HEK293T (cell line): Measurements from ENCODE around the gene ERI3.

Experiments used
- ARNT ChIP-seq: fragments of 450-650 bp; IDR thresholded peaks from 2 replicates; pipeline ENCODE4 v1.6.1; 2017; ENCODE audit warnings: mild to moderate bottlenecking
- BHLHE40 ChIP-seq: fragments of 450-650 bp; IDR thresholded peaks from 2 replicates; pipeline ENCODE4 v1.6.1; 2016; ENCODE audit warnings: mild to moderate bottlenecking, moderate library complexity, borderline replicate concordance
- CTBP1 ChIP-seq: fragments of 450-650 bp; IDR thresholded peaks from 2 replicates; pipeline ENCODE4 v1.6.1; 2016; ENCODE audit warnings: borderline replicate concordance
- ELF4 ChIP-seq: fragments of 450-650 bp; IDR thresholded peaks from 2 replicates; pipeline ENCODE4 v1.6.1; 2017; ENCODE audit warnings: antibody characterized with exemption
- FOXA1 ChIP-seq: fragments of 450-650 bp; IDR thresholded peaks from 2 replicates; pipeline ENCODE4 v1.6.1; 2016; ENCODE audit warnings: mild to moderate bottlenecking
- FOXK2 ChIP-seq: fragments of 450-650 bp; IDR thresholded peaks from 2 replicates; pipeline ENCODE4 v1.6.1; 2016; ENCODE audit warnings: mild to moderate bottlenecking
- FOXM1 ChIP-seq: fragments of 450-650 bp; IDR thresholded peaks from 2 replicates; pipeline ENCODE4 v1.6.1; 2017; ENCODE audit warnings: mild to moderate bottlenecking, borderline replicate concordance
- HDGF ChIP-seq: fragments of 450-650 bp; IDR thresholded peaks from 2 replicates; pipeline ENCODE4 v1.6.1; 2017; ENCODE audit warnings: antibody characterized with exemption, borderline replicate concordance
- NFRKB ChIP-seq: fragments of 450-650 bp; IDR thresholded peaks from 2 replicates; pipeline ENCODE4 v1.6.1; 2016; ENCODE audit warnings: mild to moderate bottlenecking, moderate library complexity
- SP1 ChIP-seq: fragments of 450-650 bp; IDR thresholded peaks from 2 replicates; pipeline ENCODE4 v1.6.1; 2017
- SUZ12 ChIP-seq: fragments of 450-650 bp; IDR thresholded peaks from 2 replicates; pipeline ENCODE4 v1.6.1; 2016; ENCODE audit warnings: mild to moderate bottlenecking
- TARDBP ChIP-seq: fragments of 450-650 bp; IDR thresholded peaks from 2 replicates; pipeline ENCODE4 v1.6.1; 2016
- ZNF384 ChIP-seq: fragments of 450-650 bp; IDR thresholded peaks from 2 replicates; pipeline ENCODE4 v1.6.1; 2016
- TF ChIP-seq, protein P1 (sequence below): fragments of 450-650 bp; IDR thresholded peaks from 2 replicates; pipeline ENCODE4 v1.6.1; 2016

DNA sequence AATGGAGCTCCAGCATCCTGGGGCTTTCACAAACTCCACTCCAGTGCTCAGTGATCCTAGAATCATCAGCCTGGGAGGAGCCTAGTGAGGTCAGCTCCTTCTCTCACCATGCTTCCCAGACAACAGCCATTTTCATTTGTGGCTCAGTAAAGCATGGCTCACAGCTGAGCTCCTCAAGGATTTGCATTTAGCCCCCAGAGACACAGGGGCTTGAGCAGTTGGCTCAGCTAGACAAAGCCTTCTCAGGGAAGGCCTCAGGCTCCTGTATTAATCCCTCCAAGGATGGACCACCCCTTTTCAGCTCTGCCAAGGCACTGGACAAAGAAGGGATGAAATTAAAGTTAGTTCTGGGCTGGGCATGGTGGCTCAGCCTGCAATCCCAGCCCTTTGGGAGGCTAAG is 39.5 kb downstream of the ERI3 start:
- TF ChIP-seq FOXM1 (no peak), ARNT (no peak), HDGF (no peak), ELF4 (no peak), BHLHE40 (no peak), ZNF384 (no peak), FOXK2 (no peak), SP1 (no peak), NFRKB (no peak), FOXA1 (no peak), SUZ12 (no peak), CTBP1 (no peak), TARDBP (no peak)
- TF ChIP-seq, protein P1, sequence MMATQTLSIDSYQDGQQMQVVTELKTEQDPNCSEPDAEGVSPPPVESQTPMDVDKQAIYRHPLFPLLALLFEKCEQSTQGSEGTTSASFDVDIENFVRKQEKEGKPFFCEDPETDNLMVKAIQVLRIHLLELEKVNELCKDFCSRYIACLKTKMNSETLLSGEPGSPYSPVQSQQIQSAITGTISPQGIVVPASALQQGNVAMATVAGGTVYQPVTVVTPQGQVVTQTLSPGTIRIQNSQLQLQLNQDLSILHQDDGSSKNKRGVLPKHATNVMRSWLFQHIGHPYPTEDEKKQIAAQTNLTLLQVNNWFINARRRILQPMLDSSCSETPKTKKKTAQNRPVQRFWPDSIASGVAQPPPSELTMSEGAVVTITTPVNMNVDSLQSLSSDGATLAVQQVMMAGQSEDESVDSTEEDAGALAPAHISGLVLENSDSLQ: no peak
